Fibroblast of skin of back (primary cell): ENCODE data around the gene PLD4.
"Not testable (repeated sequence)": the region's sequence is repeated elsewhere in the genome, so short reads cannot be mapped to it uniquely, and the experiment has no call there.

Experiments used
- DNase-seq: peaks from one replicate; pipeline ENCODE4 v3.0.0-alpha.2; 2013

Gene PLD4

DNA sequence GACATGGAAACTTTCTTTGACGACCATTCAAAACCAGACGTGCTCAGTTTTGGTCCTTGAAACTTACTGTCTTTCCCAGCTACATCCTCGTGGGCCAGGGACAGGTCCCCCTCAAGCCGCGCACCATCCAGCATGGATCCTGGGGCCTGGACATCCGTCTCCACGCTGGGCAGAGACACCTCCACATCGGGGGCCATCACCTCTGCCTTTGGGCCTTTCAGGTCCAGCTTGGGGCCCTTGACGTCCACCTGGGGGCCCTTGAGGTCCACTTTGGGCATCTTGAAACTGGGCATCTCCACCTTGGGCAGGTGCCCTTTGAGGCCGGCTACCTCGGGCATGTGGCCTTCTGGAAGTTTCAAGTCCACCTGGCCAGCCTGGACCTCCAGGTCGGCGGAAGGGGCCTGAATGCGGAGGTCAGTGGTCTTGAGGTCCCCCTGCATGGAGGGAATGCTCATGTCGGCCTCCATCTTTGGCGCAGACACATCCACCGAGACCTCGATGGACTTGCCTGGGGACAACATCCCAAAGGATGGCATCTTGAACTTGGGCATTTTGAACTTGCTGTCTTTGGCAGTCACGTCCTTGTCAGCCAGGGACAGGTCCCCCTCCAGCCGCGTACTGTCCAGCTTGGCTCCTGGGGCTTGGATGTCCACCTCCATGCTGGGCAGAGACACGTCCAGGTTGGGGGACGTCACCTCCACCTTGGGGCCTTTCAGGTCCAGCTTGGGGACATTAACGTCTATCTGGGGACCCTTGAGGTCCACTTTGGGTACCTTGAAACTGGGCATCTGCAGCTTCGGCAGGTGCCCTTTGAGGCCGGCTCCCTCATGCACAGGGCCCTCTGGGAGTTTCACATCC lies 17.1 kb downstream of the PLD4 start:
- no peak for DNase-seq

DNA sequence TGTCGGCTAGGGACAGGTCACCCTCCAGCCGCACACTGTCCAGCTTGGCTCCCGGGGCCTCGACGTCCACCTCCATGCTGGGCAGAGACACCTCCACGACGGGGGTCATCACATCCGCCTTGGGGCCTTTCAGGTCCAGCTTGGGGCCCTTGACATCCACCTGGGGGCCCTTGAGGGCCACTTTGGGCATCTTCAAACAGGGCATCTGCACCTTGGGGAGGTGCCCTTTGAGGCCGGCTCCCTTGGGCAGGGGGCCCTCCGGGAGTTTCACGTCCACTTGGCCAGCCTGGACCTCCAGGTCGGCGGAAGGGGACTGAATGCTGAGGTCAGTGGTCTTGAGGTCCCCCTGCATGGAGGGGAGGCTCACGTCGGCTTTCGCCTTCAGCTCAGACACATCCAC lies 17.9 kb downstream of the PLD4 start:
- DNase-seq = no peak

DNA sequence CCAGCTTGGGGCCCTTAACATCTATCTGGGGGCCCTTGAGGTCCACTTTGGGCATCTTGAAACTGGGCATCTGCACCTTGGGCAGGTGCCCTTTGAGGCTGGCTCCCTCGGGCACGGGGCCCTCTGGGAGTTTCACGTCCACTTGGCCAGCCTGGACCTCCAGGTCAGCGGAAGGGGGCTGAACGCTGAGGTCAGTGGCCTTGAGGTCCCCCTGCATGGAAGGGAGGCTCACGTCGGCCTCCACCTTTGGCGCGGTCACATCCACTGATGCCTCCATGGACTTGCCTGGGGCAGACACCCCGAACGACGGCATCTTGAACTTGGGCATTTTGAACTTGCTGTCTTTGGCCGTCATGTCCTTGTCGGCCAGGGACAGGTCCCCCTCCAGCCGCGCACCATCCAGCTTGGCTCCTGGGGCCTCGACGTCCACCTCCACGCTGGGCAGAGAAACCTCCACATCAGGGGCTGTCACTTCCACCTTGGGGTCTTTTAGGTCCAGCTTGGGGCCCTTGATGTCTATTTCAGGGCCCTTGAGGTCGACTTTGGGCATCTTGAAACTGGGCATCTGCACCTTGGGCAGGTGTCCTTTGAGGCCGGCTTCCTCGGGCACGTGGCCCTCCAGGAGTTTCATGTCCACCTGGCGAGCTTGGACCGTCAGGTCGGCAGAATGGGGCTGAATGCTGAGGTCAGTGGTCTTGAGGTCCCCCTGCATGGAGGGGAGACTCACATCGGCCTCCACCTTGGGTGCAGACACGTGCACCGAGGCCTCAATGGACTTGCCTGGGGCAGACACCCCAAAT lies 18.7 kb downstream of the PLD4 start:
- not testable (repeated sequence) for DNase-seq

DNA sequence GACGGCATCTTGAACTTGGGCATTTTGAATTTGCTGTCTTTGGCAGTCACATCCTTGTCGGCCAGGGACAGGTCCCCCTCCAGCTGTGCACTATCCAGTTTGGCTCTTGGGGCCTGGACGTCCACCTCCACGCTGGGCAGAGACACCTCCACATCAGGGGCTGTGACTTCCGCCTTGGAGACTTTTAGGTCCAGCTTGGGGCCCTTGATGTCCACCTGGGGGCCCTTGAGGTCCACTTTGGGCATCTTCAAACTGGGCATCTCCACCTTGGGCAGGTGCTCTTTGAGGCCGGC lies 19.3 kb downstream of the PLD4 start:
- DNase-seq = not testable (repeated sequence)

- DNase-seq = not testable (repeated sequence)
Measured at GRCh38 chr14:104944436-104945205, 19.9 kb downstream of the PLD4 start.

- DNase-seq = not testable (repeated sequence)
Measured at GRCh38 chr14:104945266-104945665, 20.6 kb downstream of the PLD4 start.

DNA sequence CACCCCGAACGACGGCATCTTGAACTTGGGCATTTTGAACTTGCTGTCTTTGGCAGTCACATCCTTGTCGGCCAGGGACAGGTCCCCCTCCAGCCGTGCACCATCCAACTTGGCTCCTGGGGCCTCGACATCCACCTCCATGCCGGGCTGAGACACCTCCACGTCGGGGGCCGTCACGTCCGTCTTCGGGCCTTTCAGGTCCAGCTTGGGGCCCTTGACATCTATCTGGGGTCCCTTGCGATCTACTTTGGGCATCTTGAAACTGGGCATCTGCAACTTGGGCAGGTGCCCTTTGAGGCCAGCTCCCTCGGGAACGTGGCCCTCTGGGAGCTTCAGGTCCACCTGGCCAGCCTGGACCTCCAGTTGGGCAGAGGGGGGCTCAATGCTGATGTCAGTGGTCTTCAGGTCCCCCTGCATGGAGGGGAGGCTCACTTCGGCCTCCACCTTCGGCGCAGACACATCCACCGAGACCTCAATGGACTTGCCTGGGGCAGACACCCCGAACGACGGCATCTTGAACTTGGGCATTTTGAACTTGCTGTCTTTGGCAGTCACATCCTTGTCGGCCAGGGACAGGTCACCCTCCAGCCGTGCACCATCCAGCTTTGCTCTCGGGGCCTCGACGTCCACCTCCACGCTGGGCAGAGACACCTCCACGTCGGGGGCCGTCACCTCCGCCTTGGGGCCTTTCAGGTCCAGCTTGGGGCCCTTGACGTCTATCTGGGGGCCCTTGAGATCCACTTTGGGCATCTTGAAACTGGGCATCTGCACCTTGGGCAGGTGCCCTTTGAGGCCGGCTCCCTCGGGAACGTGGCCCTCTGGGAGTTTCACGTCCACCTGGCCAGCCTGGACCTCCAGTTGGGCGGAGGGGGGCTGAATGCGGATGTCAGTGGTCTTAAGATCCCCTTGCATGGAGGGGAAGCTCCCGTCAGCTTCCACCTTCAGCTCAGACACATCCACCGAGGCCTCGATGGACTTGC lies 21.6 kb downstream of the PLD4 start:
- DNase-seq = not testable (repeated sequence)

DNA sequence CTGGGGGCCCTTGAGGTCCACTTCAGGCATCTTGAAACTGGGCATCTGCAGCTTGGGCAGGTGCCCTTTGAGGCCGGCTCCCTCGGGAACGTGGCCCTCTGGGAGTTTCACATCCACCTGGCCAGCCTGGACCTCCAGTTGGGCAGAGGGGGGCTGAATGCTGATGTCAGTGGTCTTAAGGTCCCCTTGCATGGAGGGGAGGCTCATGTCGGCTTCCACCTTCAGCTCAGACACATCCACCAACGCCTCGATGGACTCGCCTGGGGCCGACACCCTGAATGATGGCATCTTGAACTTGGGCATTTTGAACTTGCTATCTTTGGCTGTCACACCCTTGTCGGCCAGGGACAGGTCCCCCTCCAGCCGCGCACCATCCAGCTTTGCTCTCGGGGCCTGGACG lies 22.5 kb downstream of the PLD4 start:
- not testable (repeated sequence) for DNase-seq

DNA sequence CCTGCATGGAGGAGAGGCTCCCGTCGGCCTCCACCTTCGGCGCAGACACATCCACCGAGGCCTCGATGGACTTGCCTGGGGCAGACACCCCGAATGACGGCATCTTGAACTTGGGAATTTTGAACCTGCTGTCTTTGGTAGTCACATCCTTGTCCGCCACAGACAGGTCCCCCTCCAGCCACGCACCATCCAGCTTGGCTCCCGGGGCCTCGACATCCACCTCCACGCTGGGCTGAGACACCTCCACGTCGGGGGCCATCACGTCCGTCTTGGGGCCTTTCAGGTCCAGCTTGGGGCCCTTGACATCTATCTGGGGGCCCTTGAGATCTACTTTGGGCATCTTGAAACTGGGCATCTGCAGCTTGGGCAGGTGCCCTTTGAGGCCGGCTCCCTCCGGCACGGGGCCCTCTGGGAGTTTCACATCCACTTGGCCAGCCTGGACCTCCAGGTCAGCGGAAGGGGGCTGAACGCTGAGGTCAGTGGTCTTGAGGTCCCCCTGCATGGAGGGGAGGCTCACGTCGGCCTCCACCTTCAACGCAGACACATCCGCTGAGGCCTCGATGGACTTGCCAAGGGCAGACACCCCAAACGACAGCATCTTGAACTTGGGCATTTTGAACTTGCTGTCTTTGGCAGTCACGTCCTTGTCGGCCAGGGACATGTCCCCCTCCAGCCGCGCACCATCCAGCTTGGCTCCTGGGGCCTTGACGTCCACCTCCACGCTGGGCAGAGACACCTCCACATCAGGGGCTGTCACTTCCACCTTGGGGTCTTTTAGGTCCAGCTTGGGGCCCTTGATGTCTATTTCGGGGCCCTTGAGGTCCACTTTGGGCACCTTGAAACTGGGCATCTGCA lies 23.4 kb downstream of the PLD4 start:
- DNase-seq = not testable (repeated sequence)

GRCh38 chr14:104948736-104949031 lies 24.0 kb downstream of the PLD4 start:
- no peak for DNase-seq

GRCh38 chr14:104949406-104949955 lies 24.8 kb downstream of the PLD4 start:
- DNase-seq = not testable (repeated sequence)

GRCh38 chr14:104950021-104950420 lies 25.3 kb downstream of the PLD4 start:
- no peak for DNase-seq

GRCh38 chr14:104950701-104951100 lies 26.0 kb downstream of the PLD4 start:
- not testable (repeated sequence) for DNase-seq

DNA sequence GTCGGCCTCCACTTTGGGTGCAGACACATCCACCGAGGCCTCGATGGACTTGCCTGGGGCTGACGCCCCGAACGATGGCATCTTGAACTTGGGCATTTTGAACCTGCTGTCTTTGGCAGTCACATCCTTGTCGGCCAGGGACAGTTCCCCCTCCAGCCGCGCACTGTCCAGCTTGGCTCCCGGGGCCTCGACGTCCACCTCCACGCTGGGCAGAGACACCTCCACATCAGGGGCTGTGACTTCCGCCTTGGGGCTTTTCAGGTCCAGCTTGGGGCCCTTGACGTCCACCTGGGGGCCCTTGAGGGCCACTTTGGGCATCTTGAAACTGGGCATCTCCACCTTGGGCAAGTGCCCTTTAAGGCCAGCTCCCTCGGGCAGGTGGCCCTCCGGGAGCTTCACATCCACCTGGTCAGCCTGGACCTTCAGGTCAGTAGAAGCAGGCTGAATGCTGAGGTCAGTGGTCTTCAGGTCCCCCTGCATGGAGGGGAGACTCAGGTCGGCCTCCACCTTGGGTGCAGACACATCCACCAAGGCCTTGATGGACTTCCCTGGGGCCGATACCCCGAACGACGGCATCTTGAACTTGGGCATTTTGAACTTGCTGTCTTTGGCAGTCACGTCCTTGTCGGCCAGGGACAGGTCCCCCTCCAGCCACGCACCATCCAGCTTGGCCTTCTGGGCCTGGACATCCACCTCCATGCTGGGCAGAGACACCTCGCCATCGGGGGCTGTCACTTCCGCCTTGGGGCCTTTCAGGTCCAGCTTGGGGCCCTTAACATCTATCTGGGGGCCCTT lies 27.4 kb downstream of the PLD4 start:
- DNase-seq = not testable (repeated sequence)

- DNase-seq = no peak
Measured at GRCh38 chr14:104953097-104953496, 28.4 kb downstream of the PLD4 start.

- DNase-seq = no peak
Measured at GRCh38 chr14:104953896-104954656, 29.4 kb downstream of the PLD4 start.

DNA sequence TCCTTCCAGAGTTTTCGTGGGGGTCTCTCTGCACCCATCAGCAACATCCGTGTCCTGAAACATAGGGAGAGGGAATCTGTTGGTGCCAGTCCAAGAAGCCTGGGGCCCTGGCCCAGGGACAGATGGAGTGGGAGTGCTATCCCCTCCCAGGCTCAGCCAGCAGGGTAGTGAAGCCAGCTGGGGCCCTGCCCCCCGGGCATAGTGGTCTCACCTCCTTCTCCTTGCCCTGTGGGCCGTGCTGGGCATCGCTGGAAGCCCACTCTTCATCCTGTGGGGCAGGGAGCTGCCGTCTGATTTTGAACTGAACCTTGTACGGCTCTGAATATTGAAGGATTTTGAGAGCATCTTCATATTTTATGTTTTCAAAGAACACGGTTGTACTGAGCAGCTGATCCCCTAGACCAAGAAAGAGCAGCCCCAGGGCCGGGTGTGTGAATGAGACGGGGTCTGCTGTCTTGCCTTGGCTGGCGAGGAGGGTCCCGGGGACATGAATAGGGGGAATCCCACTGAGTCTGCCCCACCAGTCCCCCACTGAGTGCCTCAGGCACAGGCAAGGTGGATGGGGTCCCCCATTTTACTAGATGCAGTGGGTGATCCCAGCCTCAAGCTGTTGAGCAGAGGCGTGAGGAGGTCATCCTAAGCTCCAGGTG lies 30.2 kb downstream of the PLD4 start:
- DNase-seq = no peak

- no peak for DNase-seq
Measured at GRCh38 chr14:104955396-104955770, 30.7 kb downstream of the PLD4 start.
